Measurements from ENCODE around the gene GIPC3.
"Not testable (repeated sequence)": the region's sequence is repeated elsewhere in the genome, so short reads cannot be mapped to it uniquely, and the experiment has no call there.

The GIPC3 gene

GRCh38 chr19:3557461-3558248, 27.6 kb upstream of the GIPC3 start, which contains the start of gene MFSD12:
Gene MFSD12, minus strand, starts transcription at chr19:3557586. Its CDS starts 183 bp downstream, at chr19:3557403.
- DNase-seq (ENCODE audit: low read depth) = peak; percentile 50
- TF ChIP-seq, protein P1, sequence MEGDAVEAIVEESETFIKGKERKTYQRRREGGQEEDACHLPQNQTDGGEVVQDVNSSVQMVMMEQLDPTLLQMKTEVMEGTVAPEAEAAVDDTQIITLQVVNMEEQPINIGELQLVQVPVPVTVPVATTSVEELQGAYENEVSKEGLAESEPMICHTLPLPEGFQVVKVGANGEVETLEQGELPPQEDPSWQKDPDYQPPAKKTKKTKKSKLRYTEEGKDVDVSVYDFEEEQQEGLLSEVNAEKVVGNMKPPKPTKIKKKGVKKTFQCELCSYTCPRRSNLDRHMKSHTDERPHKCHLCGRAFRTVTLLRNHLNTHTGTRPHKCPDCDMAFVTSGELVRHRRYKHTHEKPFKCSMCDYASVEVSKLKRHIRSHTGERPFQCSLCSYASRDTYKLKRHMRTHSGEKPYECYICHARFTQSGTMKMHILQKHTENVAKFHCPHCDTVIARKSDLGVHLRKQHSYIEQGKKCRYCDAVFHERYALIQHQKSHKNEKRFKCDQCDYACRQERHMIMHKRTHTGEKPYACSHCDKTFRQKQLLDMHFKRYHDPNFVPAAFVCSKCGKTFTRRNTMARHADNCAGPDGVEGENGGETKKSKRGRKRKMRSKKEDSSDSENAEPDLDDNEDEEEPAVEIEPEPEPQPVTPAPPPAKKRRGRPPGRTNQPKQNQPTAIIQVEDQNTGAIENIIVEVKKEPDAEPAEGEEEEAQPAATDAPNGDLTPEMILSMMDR (IDR thresholded peaks at IDR 0.05; ENCODE audit: control insufficient read depth, extremely low read depth, insufficient read depth) = no peak
- H3K4me3 ChIP-seq (ENCODE audit: low read depth, low read length) = peak within 1 kb of the TSS; percentile 89

DNA sequence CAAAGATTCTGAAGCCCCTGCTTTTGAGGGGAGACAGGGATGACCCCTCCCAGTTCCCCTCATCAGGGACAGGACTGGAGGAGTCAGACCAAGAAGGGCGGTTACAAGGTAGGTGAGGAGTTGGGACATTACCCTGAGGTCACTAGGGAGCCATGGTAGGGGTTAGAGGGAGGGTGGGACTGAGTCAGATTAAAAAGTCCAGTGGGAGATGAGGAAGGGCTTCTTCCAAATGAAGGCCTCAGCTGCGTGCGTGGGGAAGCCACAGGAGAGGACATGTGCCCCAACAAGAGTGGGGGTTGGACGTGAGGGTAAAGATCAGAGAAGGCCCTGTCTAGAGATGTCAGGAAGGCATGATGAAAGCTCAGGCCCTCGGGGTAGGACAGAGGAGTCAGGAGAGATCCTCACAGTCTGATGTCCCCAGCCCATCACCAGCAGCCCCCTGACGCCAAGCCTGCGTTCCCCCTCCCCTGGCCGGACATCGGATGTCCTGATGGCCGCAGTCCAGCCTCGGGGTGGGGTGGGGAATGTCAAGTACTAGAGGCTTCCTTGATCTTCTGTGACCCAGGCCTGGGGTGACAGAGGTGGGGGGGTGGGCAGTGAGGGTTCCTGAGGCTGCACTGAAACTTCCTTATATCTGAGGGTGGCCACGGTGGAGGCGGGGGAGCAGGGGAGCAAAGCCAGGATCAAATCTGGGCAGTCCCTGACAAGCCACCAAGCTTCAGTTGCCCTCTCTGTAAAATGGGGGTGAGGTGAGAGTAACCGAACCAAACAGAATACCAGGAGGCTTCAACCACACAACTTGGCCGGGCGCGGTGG, 21.4 kb upstream of the GIPC3 start:
- no peak for DNase-seq (ENCODE audit: low read depth)
- TF ChIP-seq, protein P1 (IDR thresholded peaks at IDR 0.05; ENCODE audit: control insufficient read depth, extremely low read depth, insufficient read depth) = no peak
- H3K4me3 ChIP-seq (ENCODE audit: low read depth, low read length) = no peak overlapping the region

- TF ChIP-seq, protein P1 (IDR thresholded peaks at IDR 0.05; ENCODE audit: control insufficient read depth, extremely low read depth, insufficient read depth) = no peak
- no peak for DNase-seq (ENCODE audit: low read depth)
- H3K4me3 ChIP-seq (ENCODE audit: low read depth, low read length) = no peak overlapping the region
Observed at GRCh38 chr19:3565139-3565538, 20.1 kb upstream of the GIPC3 start.

DNA sequence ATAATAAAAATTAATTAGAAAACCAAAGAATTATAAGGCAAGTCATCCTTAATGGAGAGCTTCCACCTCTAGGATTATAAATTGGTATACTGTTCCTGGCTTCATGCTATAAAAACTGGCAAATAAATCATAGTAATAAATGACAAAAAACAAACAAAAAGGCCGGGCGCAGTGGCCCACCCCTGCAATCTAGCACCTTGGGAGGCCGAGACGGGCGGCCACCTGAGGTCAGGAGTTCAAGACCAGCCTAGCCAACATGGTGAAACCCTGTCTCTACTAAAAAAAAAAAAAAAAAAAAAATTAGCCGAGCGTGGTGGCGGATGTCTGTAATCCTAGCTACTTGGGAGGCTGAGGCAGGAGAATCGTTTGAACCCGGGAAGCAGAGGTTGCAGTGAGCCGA, 15.2 kb upstream of the GIPC3 start:
- not testable (repeated sequence) for DNase-seq (ENCODE audit: low read depth); H3K4me3 ChIP-seq (ENCODE audit: low read depth, low read length)

DNA sequence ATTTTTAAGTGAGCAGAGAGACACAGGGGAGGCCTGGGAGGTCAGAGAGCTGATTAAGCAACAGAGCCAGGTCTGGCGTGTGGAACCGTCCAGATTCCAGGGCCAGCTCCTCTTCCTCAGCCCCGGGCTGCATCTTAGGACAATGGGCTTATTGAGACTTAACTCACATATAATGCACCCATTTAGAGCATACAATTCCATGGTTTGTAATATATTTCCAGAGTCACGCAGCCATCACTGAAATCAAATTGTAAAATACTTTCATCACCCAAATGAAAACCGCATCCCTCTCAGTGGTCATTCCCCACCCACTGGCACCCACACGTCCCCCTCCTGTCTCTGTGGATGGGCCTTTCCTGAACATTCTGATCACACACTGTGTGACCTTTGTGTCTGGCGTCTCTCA, 14.7 kb upstream of the GIPC3 start:
- DNase-seq (ENCODE audit: low read depth) = no peak
- TF ChIP-seq, protein P1 (IDR thresholded peaks at IDR 0.05; ENCODE audit: control insufficient read depth, extremely low read depth, insufficient read depth) = no peak
- no peak overlapping the region for H3K4me3 ChIP-seq (ENCODE audit: low read depth, low read length)

DNA sequence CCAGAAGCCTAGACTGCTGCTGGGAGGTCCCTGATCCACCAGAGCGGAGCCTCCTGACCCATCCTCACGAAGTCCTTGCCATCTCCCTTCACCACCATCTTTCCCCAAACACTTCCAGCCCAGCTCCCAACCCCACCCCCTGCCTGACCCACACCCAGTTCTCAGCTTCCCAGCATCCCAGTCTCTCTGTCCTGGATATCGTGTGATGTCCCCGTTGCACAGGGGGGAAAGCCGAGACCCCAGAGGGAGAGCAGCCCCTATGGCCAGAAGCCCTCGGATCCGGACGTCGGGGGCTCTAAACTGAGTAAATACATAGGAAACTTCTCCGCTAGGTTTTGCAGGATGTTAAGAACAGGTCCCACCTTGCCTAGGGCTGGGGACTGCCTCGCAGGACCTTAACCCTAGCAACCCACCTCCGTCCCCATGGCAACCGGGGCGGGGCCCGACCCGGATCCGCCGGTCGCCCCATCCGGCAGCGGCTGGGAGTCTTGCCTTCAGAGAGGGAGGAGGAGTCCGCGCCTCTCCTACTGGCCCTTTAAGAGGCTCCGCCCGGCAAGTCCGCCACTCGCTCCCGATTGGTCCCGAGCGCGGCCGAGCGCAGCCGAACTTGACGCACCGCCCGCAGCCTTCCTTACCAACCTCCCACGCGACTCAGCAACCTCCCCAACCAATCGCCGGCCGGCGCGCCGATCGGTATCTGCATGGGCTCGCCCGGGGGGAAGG, 13.0 kb upstream of the GIPC3 start:
- TF ChIP-seq, protein P1 (IDR thresholded peaks at IDR 0.05; ENCODE audit: control insufficient read depth, extremely low read depth, insufficient read depth) = no peak
- peak; percentile 99 for DNase-seq (ENCODE audit: low read depth)
- H3K4me3 ChIP-seq (ENCODE audit: low read depth, low read length) = peak overlapping the region; percentile 62

GRCh38 chr19:3572855-3573161, 12.5 kb upstream of the GIPC3 start, which contains the start of gene HMG20B:
Gene HMG20B, plus strand, starts transcription at chr19:3572944. Its CDS starts 366 bp downstream, at chr19:3573310.
- TF ChIP-seq, protein P1 (IDR thresholded peaks at IDR 0.05; ENCODE audit: control insufficient read depth, extremely low read depth, insufficient read depth) = no peak
- H3K4me3 ChIP-seq (ENCODE audit: low read depth, low read length) = peak within 1 kb of the TSS; percentile 99
- no peak for DNase-seq (ENCODE audit: low read depth)
